ENCODE data around the gene GPR27.

GPR27 gene, protein sequence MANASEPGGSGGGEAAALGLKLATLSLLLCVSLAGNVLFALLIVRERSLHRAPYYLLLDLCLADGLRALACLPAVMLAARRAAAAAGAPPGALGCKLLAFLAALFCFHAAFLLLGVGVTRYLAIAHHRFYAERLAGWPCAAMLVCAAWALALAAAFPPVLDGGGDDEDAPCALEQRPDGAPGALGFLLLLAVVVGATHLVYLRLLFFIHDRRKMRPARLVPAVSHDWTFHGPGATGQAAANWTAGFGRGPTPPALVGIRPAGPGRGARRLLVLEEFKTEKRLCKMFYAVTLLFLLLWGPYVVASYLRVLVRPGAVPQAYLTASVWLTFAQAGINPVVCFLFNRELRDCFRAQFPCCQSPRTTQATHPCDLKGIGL

DNA sequence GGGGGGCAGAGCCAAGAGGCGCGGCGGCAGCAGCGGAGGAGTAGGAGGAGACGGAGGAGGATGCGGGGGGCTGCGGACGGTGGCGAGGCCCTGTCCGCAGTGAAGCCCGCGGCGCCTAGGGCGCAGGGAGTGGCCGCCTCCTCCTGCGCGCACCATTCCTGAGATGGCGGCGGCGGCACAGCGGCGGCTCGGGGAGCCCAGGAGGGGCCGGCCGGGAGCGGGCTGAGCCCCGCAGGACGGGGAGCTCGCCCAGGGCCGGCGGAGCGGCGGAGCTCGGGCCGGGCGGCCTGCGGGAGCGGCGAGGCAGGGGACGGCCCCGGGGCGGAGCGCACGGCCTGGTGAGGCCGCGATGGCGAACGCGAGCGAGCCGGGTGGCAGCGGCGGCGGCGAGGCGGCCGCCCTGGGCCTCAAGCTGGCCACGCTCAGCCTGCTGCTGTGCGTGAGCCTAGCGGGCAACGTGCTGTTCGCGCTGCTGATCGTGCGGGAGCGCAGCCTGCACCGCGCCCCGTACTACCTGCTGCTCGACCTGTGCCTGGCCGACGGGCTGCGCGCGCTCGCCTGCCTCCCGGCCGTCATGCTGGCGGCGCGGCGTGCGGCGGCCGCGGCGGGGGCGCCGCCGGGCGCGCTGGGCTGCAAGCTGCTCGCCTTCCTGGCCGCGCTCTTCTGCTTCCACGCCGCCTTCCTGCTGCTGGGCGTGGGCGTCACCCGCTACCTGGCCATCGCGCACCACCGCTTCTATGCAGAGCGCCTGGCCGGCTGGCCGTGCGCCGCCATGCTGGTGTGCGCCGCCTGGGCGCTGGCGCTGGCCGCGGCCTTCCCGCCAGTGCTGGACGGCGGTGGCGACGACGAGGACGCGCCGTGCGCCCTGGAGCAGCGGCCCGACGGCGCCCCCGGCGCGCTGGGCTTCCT, at the start of gene GPR27:
Gene GPR27, plus strand, starts transcription at position 155 of the 909 bp plus-strand sequence. Its CDS starts 195 bp downstream, at position 350.
- Histone ChIP-seq H3K36me3 (ENCODE audit: control insufficient read depth, insufficient read depth, low read length) (no peaks in the 10 kb centered on the region), H3K27ac (ENCODE audit: low read depth, low read length) (no peak within 1 kb of the TSS), H3K9ac (ENCODE audit: low read length) (peak within 1 kb of the TSS; percentile 86), H3K4me1 (ENCODE audit: control insufficient read depth, insufficient read depth, low read length) (peaks cover 12% of the 10 kb centered on the region), H3K27me3 (ENCODE audit: control insufficient read depth, insufficient read depth, low read length) (peaks cover 44% of the 10 kb centered on the region), H3K9me3 (ENCODE audit: control insufficient read depth, insufficient read depth, low read depth, low read length) (no peaks in the 10 kb centered on the region), H3K4me3 (ENCODE audit: low read depth, low read length) (peak within 1 kb of the TSS; percentile 90)

GRCh38 chr3:71704915-71705314, 48.7 kb upstream of the GPR27 start:
- Histone ChIP-seq H3K9me3 (ENCODE audit: control insufficient read depth, insufficient read depth, low read depth, low read length) (no peaks in the 10 kb centered on the region), H3K27me3 (ENCODE audit: control insufficient read depth, insufficient read depth, low read length) (no peaks in the 10 kb centered on the region), H3K4me3 (ENCODE audit: low read depth, low read length) (no peak overlapping the region), H3K9ac (ENCODE audit: low read length) (no peak overlapping the region), H3K36me3 (ENCODE audit: control insufficient read depth, insufficient read depth, low read length) (no peaks in the 10 kb centered on the region; the same call in 1 of the 2 replicates), H3K4me1 (ENCODE audit: control insufficient read depth, insufficient read depth, low read length) (peaks cover 28% of the 10 kb centered on the region), H3K27ac (ENCODE audit: low read depth, low read length) (no peak overlapping the region)

- no peak overlapping the region for H3K27ac ChIP-seq (ENCODE audit: low read depth, low read length)
- H3K36me3 ChIP-seq (ENCODE audit: control insufficient read depth, insufficient read depth, low read length), result no peaks in the 10 kb centered on the region; the same call in 1 of the 2 replicates
- no peak overlapping the region for H3K9ac ChIP-seq (ENCODE audit: low read length)
- H3K27me3 ChIP-seq (ENCODE audit: control insufficient read depth, insufficient read depth, low read length), result no peaks in the 10 kb centered on the region
- H3K9me3 ChIP-seq (ENCODE audit: control insufficient read depth, insufficient read depth, low read depth, low read length), result no peaks in the 10 kb centered on the region
- H3K4me3 ChIP-seq (ENCODE audit: low read depth, low read length), result no peak overlapping the region
- H3K4me1 ChIP-seq (ENCODE audit: control insufficient read depth, insufficient read depth, low read length), result peaks cover 28% of the 10 kb centered on the region
These were observed 48.0 kb upstream of the GPR27 start for GRCh38 chr3:71705681-71706080.

DNA sequence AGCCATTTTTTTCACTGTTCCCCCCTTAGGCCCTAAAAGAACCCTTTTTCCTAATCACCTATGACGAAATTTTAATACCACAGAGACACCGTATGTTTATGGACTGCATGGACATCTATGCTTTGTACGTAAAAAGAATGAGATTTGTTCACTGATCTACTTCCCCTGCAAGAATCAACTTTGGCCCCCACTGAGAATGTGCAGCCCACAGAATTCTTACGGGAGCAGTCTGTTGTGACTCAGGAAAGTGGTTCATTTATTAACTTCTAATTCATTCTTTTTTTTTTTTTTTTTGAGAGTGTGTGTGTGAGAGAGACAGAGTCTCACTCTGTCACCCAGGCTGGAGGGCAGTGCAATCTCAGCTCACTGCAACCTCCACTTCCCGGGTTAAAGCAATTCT, 46.1 kb upstream of the GPR27 start:
- Histone ChIP-seq H3K9me3 (ENCODE audit: control insufficient read depth, insufficient read depth, low read depth, low read length) (no peaks in the 10 kb centered on the region), H3K27ac (ENCODE audit: low read depth, low read length) (no peak overlapping the region), H3K9ac (ENCODE audit: low read length) (no peak overlapping the region), H3K27me3 (ENCODE audit: control insufficient read depth, insufficient read depth, low read length) (no peaks in the 10 kb centered on the region), H3K4me1 (ENCODE audit: control insufficient read depth, insufficient read depth, low read length) (peaks cover 25% of the 10 kb centered on the region), H3K4me3 (ENCODE audit: low read depth, low read length) (no peak overlapping the region), H3K36me3 (ENCODE audit: control insufficient read depth, insufficient read depth, low read length) (no peaks in the 10 kb centered on the region; the same call in 1 of the 2 replicates)

GRCh38 chr3:71708476-71709105, 45.1 kb upstream of the GPR27 start:
- Histone ChIP-seq H3K36me3 (ENCODE audit: control insufficient read depth, insufficient read depth, low read length) (no peaks in the 10 kb centered on the region; the same call in 1 of the 2 replicates), H3K9ac (ENCODE audit: low read length) (no peak overlapping the region), H3K9me3 (ENCODE audit: control insufficient read depth, insufficient read depth, low read depth, low read length) (no peaks in the 10 kb centered on the region)

GRCh38 chr3:71709908-71710511, 43.6 kb upstream of the GPR27 start:
- H3K4me1 ChIP-seq (ENCODE audit: control insufficient read depth, insufficient read depth, low read length), result peaks cover 2% of the 10 kb centered on the region; the same call in 1 of the 2 replicates

More at GRCh38 chr3:71708476-71709105, 45.1 kb upstream of the GPR27 start:
- Histone ChIP-seq H3K4me3 (ENCODE audit: low read depth, low read length) (no peak overlapping the region), H3K4me1 (ENCODE audit: control insufficient read depth, insufficient read depth, low read length) (peaks cover 15% of the 10 kb centered on the region), H3K27me3 (ENCODE audit: control insufficient read depth, insufficient read depth, low read length) (no peaks in the 10 kb centered on the region), H3K27ac (ENCODE audit: low read depth, low read length) (no peak overlapping the region)

DNA sequence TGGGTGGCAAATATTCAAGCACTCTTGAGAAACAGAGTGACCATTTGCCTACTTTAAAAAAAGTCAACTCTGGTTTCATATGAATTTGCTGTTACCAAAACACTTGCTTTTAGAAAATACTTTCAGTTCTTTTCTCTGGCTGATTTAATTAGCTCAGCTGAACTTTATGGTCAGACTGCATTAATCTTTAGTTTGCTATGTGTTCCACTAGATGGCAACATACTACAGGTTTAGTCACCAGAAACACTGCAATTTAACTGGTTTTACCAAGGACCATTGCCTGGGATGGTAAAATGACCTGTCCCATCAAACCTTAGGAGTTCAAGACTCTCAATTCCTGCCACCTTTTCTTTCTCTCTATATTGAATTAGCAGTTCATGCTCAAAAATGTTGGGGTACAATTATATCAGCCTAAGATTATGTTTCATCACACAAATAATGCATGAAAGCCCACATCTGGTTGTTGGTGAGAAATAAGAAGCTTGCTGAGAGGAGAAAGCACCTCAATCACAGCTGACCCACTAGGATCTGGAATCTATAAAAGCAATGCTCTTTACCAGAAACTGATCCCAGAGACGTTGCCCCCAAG, 42.7 kb upstream of the GPR27 start:
- H3K27ac ChIP-seq (ENCODE audit: low read depth, low read length), result no peak overlapping the region
- H3K36me3 ChIP-seq (ENCODE audit: control insufficient read depth, insufficient read depth, low read length), result no peaks in the 10 kb centered on the region; the same call in 1 of the 2 replicates
- no peak overlapping the region for H3K9ac ChIP-seq (ENCODE audit: low read length)
- H3K4me1 ChIP-seq (ENCODE audit: control insufficient read depth, insufficient read depth, low read length), result no peaks in the 10 kb centered on the region
- no peak overlapping the region for H3K4me3 ChIP-seq (ENCODE audit: low read depth, low read length)
- no peaks in the 10 kb centered on the region for H3K9me3 ChIP-seq (ENCODE audit: control insufficient read depth, insufficient read depth, low read depth, low read length)
- no peaks in the 10 kb centered on the region for H3K27me3 ChIP-seq (ENCODE audit: control insufficient read depth, insufficient read depth, low read length)

More at GRCh38 chr3:71709908-71710511, 43.6 kb upstream of the GPR27 start:
- Histone ChIP-seq H3K27me3 (ENCODE audit: control insufficient read depth, insufficient read depth, low read length) (no peaks in the 10 kb centered on the region), H3K9me3 (ENCODE audit: control insufficient read depth, insufficient read depth, low read depth, low read length) (no peaks in the 10 kb centered on the region), H3K4me3 (ENCODE audit: low read depth, low read length) (no peak overlapping the region), H3K27ac (ENCODE audit: low read depth, low read length) (no peak overlapping the region), H3K36me3 (ENCODE audit: control insufficient read depth, insufficient read depth, low read length) (no peaks in the 10 kb centered on the region; the same call in 1 of the 2 replicates), H3K9ac (ENCODE audit: low read length) (no peak overlapping the region)

- Histone ChIP-seq H3K4me1 (ENCODE audit: control insufficient read depth, insufficient read depth, low read length) (no peaks in the 10 kb centered on the region), H3K27ac (ENCODE audit: low read depth, low read length) (no peak overlapping the region), H3K9ac (ENCODE audit: low read length) (no peak overlapping the region), H3K9me3 (ENCODE audit: control insufficient read depth, insufficient read depth, low read depth, low read length) (no peaks in the 10 kb centered on the region), H3K4me3 (ENCODE audit: low read depth, low read length) (no peak overlapping the region), H3K27me3 (ENCODE audit: control insufficient read depth, insufficient read depth, low read length) (no peaks in the 10 kb centered on the region), H3K36me3 (ENCODE audit: control insufficient read depth, insufficient read depth, low read length) (no peaks in the 10 kb centered on the region; the same call in 1 of the 2 replicates)
These were observed 40.6 kb upstream of the GPR27 start for GRCh38 chr3:71713041-71713440.

DNA sequence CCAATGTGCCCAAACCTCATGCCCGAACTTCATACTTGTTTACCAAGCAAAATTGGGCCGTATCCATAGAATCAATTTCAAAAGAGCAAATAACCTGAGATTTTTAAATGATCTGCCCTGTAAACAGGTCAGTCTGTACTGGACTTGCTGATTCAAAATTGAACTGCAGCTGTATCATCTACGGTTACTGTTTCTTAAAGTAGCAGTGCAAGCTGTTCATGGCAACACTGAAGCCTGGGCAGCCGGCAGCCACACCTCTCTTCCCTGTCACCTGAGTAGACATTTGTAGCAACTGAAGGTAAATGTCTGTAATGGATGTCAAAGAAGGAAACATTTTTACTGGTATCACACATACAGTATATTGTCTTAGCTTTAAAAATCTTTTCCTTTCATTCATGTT, 39.1 kb upstream of the GPR27 start:
- Histone ChIP-seq H3K36me3 (ENCODE audit: control insufficient read depth, insufficient read depth, low read length) (no peaks in the 10 kb centered on the region; the same call in 1 of the 2 replicates), H3K9me3 (ENCODE audit: control insufficient read depth, insufficient read depth, low read depth, low read length) (no peaks in the 10 kb centered on the region), H3K4me1 (ENCODE audit: control insufficient read depth, insufficient read depth, low read length) (no peaks in the 10 kb centered on the region), H3K4me3 (ENCODE audit: low read depth, low read length) (no peak overlapping the region), H3K27me3 (ENCODE audit: control insufficient read depth, insufficient read depth, low read length) (no peaks in the 10 kb centered on the region), H3K27ac (ENCODE audit: low read depth, low read length) (no peak overlapping the region), H3K9ac (ENCODE audit: low read length) (no peak overlapping the region)

- Histone ChIP-seq H3K9me3 (ENCODE audit: control insufficient read depth, insufficient read depth, low read depth, low read length) (no peaks in the 10 kb centered on the region), H3K4me3 (ENCODE audit: low read depth, low read length) (no peak overlapping the region), H3K9ac (ENCODE audit: low read length) (no peak overlapping the region), H3K4me1 (ENCODE audit: control insufficient read depth, insufficient read depth, low read length) (no peaks in the 10 kb centered on the region), H3K27me3 (ENCODE audit: control insufficient read depth, insufficient read depth, low read length) (peaks cover 8% of the 10 kb centered on the region), H3K27ac (ENCODE audit: low read depth, low read length) (no peak overlapping the region), H3K36me3 (ENCODE audit: control insufficient read depth, insufficient read depth, low read length) (no peaks in the 10 kb centered on the region)
These were observed 35.6 kb upstream of the GPR27 start for GRCh38 chr3:71718072-71718471.
